GM12891 (cell line): ENCODE data around the gene DPP10.

ENCODE experiments used
- POLR2A ChIP-seq: IDR thresholded peaks from 2 replicates; pipeline ENCODE4 v1.6.1; 2011; ENCODE audit warnings: low read depth, low read length, control low read depth
- POLR2AphosphoS5 ChIP-seq: IDR thresholded peaks from 2 replicates; pipeline ENCODE4 v1.6.1; 2011; ENCODE audit warnings: low read depth, low read length, control low read depth
- TAF1 ChIP-seq: IDR thresholded peaks from 2 replicates; pipeline ENCODE4 v1.6.1; 2011; ENCODE audit warnings: low read depth, low read length, control low read depth

- no peak for TF ChIP-seq POLR2AphosphoS5
- no peak for TF ChIP-seq POLR2A
- TF ChIP-seq TAF1 = no peak
Observed at GRCh38 chr2:115071534-115071933, 629.1 kb downstream of the DPP10 start.
